ENCODE results near the gene DYSF.

GRCh38 chr2:71548646-71549425 lies 95.5 kb downstream of the DYSF start:
- peak; percentile 81 to 90 (median 85) for TF ChIP-seq CTCF (IDR thresholded peaks at IDR 0.05)
- no peak for TF ChIP-seq POLR2A (IDR thresholded peaks at IDR 0.05)
